ENCODE results near the gene COL23A1.

DNA sequence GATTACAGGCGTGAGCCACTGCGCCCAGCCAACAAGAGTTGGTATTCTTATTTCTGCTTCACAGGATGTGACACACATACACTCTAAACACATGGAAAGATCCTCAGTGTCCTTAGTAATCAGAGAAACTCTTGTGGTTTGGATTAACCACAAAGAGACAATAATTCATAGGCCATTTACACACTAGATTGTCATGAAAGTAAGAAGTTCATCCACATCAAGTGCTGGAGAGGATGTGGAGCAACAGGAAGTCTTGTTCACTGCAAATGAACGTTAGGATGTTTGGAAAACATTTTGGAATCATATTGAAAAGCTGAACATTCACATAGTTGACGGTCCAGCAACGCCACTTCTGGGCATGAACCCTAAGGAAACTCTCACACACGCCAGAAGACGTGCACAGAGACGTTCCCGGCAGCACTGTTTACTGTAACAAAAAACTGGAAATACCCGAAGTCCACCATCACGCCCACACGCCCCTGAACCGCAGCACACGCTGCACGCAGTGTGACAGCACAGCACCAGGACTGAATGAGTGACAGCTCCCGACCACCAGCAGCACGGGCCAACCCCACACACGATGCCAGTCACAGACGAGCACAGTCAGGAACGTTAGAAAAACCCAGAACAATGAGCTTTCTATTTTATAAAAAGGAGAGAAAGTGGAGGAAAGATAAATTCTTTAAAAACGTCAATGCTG, 87.6 kb downstream of the COL23A1 start:
- TF ChIP-seq, protein P1, sequence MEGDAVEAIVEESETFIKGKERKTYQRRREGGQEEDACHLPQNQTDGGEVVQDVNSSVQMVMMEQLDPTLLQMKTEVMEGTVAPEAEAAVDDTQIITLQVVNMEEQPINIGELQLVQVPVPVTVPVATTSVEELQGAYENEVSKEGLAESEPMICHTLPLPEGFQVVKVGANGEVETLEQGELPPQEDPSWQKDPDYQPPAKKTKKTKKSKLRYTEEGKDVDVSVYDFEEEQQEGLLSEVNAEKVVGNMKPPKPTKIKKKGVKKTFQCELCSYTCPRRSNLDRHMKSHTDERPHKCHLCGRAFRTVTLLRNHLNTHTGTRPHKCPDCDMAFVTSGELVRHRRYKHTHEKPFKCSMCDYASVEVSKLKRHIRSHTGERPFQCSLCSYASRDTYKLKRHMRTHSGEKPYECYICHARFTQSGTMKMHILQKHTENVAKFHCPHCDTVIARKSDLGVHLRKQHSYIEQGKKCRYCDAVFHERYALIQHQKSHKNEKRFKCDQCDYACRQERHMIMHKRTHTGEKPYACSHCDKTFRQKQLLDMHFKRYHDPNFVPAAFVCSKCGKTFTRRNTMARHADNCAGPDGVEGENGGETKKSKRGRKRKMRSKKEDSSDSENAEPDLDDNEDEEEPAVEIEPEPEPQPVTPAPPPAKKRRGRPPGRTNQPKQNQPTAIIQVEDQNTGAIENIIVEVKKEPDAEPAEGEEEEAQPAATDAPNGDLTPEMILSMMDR (conservative IDR thresholded peaks at IDR 0.05; ENCODE audit: low read depth, low read length), result no peak
- TF ChIP-seq EZH2 (IDR thresholded peaks at IDR 0.05; ENCODE audit: low read length, unreplicated experiment), result no peak
- TF ChIP-seq EZH2phosphoT487 (IDR thresholded peaks at IDR 0.05; ENCODE audit: borderline replicate concordance, low read length), result no peak

Measured in PC-3 (cell line).